ENCODE results near the gene CDC14A.

CDC14A gene

GRCh38 chr1:100494393-100495084, 142.2 kb downstream of the CDC14A start:
- no peak for DNase-seq (ENCODE audit: low read depth)

- no peak for DNase-seq (ENCODE audit: low read depth)
Measured at GRCh38 chr1:100496896-100497295, 144.6 kb downstream of the CDC14A start.

- DNase-seq (ENCODE audit: low read depth) = no peak
Measured at GRCh38 chr1:100497796-100498195, 145.5 kb downstream of the CDC14A start.

- DNase-seq (ENCODE audit: low read depth) = no peak
Measured at GRCh38 chr1:100499194-100499811, 147.0 kb downstream of the CDC14A start.

- no peak for DNase-seq (ENCODE audit: low read depth)
Measured at GRCh38 chr1:100502052-100502792, 149.9 kb downstream of the CDC14A start.

- no peak for DNase-seq (ENCODE audit: low read depth)
Measured at GRCh38 chr1:100506217-100506616, 153.9 kb downstream of the CDC14A start.

- no peak for DNase-seq (ENCODE audit: low read depth)
Measured at GRCh38 chr1:100510451-100510850, 158.1 kb downstream of the CDC14A start.

GRCh38 chr1:100511058-100511457, 158.8 kb downstream of the CDC14A start:
- no peak for DNase-seq (ENCODE audit: low read depth)

GRCh38 chr1:100511773-100512172, 159.5 kb downstream of the CDC14A start:
- no peak for DNase-seq (ENCODE audit: low read depth)

GRCh38 chr1:100512803-100513352, 160.6 kb downstream of the CDC14A start:
- no peak for DNase-seq (ENCODE audit: low read depth)

GRCh38 chr1:100516857-100517256, 164.6 kb downstream of the CDC14A start:
- no peak for DNase-seq (ENCODE audit: low read depth)

GRCh38 chr1:100517515-100517914, 165.2 kb downstream of the CDC14A start:
- DNase-seq (ENCODE audit: low read depth) = no peak

GRCh38 chr1:100518023-100518422, 165.7 kb downstream of the CDC14A start:
- DNase-seq (ENCODE audit: low read depth) = no peak

GRCh38 chr1:100523038-100523652, 170.8 kb downstream of the CDC14A start:
- DNase-seq (ENCODE audit: low read depth) = no peak

- no peak for DNase-seq (ENCODE audit: low read depth)
Measured at GRCh38 chr1:100524355-100524754, 172.0 kb downstream of the CDC14A start.

- no peak for DNase-seq (ENCODE audit: low read depth)
Measured at GRCh38 chr1:100526894-100527293, 174.6 kb downstream of the CDC14A start.

GRCh38 chr1:100528871-100529270, 176.6 kb downstream of the CDC14A start:
- DNase-seq (ENCODE audit: low read depth) = no peak

GRCh38 chr1:100530141-100530540, 177.8 kb downstream of the CDC14A start:
- no peak for DNase-seq (ENCODE audit: low read depth)

- DNase-seq (ENCODE audit: low read depth) = no peak
Measured at GRCh38 chr1:100530880-100531487, 178.7 kb downstream of the CDC14A start.

GRCh38 chr1:100532645-100533044, 180.3 kb downstream of the CDC14A start:
- no peak for DNase-seq (ENCODE audit: low read depth)

- no peak for DNase-seq (ENCODE audit: low read depth)
Measured at GRCh38 chr1:100535264-100535663, 183.0 kb downstream of the CDC14A start.

- DNase-seq (ENCODE audit: low read depth) = no peak
Measured at GRCh38 chr1:100536031-100536430, 183.7 kb downstream of the CDC14A start.

Data from activated T-helper 9 cell treated with anti-CD3 and anti-CD28 coated beads, Interleukin-2, amount 50 U/mL, for 16 hours (primary cell).